Thymus (tissue), 11 donors: ENCODE measurements around the gene DCTN2. TPM values are rescaled to one million over a fixed set of nuclear protein-coding genes. Genes with fewer than 3 reads are reported as not detected.
"Not testable (repeated sequence)": the region's sequence is repeated elsewhere in the genome, so short reads cannot be mapped to it uniquely, and the experiment has no call there.

Experiments
- DNase-seq, 9 donors: peaks; one replicate each; pipeline ENCODE4 v3.0.0-alpha.2; 2013; ENCODE audit warnings: low spot score in 9 of 9, low read depth in 6 of 9, missing footprints in 1 of 9
- H3K27ac ChIP-seq, 2 donors: one replicate each; pipeline ENCODE4 v1.5.1; 2013; ENCODE audit warnings: control low read depth in 1 of 2, low read depth in 1 of 2, low read length in 1 of 2, mild to moderate bottlenecking in 1 of 2, moderate library complexity in 1 of 2
- H3K27me3 ChIP-seq, 2 donors: one replicate each; pipeline ENCODE4 v1.5.1; 2013; ENCODE audit warnings: low read length in 1 of 2; ENCODE audit not compliant: control insufficient read depth in 2 of 2, insufficient read depth in 1 of 2
- H3K36me3 ChIP-seq, 2 donors: one replicate each; pipeline ENCODE4 v1.5.1; 2013; ENCODE audit warnings: low read length in 1 of 2, mild to moderate bottlenecking in 1 of 2, moderate library complexity in 1 of 2; ENCODE audit not compliant: control insufficient read depth in 2 of 2, insufficient read depth in 2 of 2
- H3K4me1 ChIP-seq, 2 donors: one replicate each; pipeline ENCODE4 v1.5.1; 2013; ENCODE audit warnings: low read length in 2 of 2; ENCODE audit not compliant: control insufficient read depth in 2 of 2, insufficient read depth in 2 of 2
- H3K4me3 ChIP-seq, 2 donors: one replicate each; pipeline ENCODE4 v1.5.1; 2013; ENCODE audit warnings: low read length in 2 of 2, control low read depth in 1 of 2, mild to moderate bottlenecking in 1 of 2
- H3K9me3 ChIP-seq, 2 donors: one replicate each; pipeline ENCODE4 v1.5.1; 2013; ENCODE audit warnings: low read length in 1 of 2, mild to moderate bottlenecking in 1 of 2; ENCODE audit not compliant: control insufficient read depth in 2 of 2, insufficient read depth in 1 of 2
- WGBS: extraction: QIAGEN DNeasy Blood & Tissue Kit; methylation state at CpG from one replicate; pipeline ENCODE4 v1.1.7; 2013; 5-methylcytosine and 5-hydroxymethylcytosine counted together
- polyA plus RNA-seq: library from polyadenylated mRNA; stranded (reverse); fragments of 200-250 nt; gene quantifications from one replicate; pipeline ENCODE4 v1.2.3, GENCODE V29; 2013
- total RNA-seq: library from RNA; stranded (reverse); fragments of 120-200 nt; gene quantifications from one replicate; pipeline ENCODE4 v1.2.4, GENCODE V29; 2013
- donor health status: healthy.

DCTN2 gene
- total and polyA plus RNA-seq, 2 donors, result 56.4 to 79.7 TPM

GRCh38 chr12:57497223-57498131, 49.5 kb downstream of the DCTN2 start:
- Histone ChIP-seq H3K9me3 (no peaks in the 10 kb centered on the region), H3K36me3 (peaks cover 48 to 66% of the 10 kb centered on the region in 2 donors), H3K4me3 (no peak overlapping the region), H3K27ac (no peak overlapping the region), H3K27me3 (no peaks in the 10 kb centered on the region), H3K4me1 (no peaks in the 10 kb centered on the region)
- DNase-seq, result no peak
- WGBS, result 97% methylated on average over 12 of the region's 12 CpGs

DNA sequence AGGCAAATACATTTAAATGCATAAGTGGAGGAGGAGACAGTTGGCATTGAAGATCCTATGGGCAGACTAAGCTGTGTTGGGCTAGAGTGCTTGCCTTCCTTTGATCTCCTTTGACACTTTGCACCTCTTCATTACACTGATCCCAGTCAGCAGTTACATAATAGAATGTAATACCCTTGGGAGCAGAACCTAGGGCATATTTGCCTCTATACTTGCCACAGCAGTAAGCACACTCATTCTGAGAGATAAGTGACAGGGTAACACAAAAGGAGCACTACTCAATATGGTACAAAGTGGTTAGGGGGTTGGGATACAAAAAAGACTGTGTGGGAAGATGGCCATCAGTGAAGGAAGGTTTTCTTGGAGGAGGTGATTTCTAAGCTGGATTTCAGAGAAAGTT, 50.2 kb downstream of the DCTN2 start:
- Histone ChIP-seq H3K27me3 (no peaks in the 10 kb centered on the region), H3K27ac (no peak overlapping the region), H3K36me3 (peaks cover 47 to 62% of the 10 kb centered on the region in 2 donors), H3K9me3 (no peaks in the 10 kb centered on the region), H3K4me1 (no peaks in the 10 kb centered on the region), H3K4me3 (no peak overlapping the region)
- DNase-seq, result no peak

GRCh38 chr12:57495051-57495701, 51.8 kb downstream of the DCTN2 start:
- WGBS, result over 99% methylated on average over 45 of the region's 48 CpGs
- H3K27me3 ChIP-seq, H3K9me3 ChIP-seq, DNase-seq, H3K27ac ChIP-seq, H3K4me3 ChIP-seq, H3K4me1 ChIP-seq: not testable (repeated sequence)
- H3K36me3 ChIP-seq, result peaks cover 54 to 61% of the 10 kb centered on the region in 2 donors

DNA sequence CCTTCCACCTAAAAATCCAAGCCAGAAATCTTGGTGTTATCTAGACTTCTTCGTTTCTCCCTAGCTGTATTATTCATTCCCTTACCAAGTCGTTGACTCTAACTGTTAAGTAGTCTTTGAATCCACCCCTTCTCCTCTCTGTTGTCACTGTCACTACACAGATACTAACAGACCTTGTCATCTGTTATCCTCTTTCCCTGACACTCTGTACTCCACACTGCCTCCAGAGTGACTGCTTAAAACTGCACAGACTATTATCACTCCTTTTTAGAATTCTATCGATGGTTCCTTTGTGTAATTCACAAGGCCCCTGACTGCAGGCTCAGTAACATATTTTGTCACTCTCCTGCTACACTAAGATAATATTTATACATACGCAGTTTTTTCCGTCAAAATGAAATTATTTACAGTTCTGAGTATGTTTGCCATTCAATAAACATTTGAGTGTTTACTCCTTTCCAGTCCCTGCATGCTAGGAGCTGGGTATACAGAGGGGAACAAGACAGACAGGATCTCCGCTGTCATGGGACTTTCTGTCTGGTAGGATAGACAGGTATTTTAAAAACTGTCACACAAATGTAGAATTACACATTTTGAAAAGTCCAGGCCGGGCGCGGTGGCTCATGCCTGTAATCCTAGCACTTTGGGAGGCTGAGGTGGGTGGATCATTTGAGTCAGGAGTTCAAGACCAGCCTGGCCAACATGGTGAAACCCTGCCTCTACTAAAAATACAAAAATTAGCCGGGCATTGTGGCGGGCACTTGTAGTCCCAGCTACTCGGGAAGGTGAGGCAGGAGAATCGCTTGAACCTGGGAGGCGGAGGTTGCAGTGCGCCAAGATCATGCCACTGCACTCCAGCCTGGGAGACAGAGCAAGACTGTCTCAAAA, 55.4 kb downstream of the DCTN2 start:
- DNase-seq, result peak in 1 of 9 donors; percentile 14
- no peaks in the 10 kb centered on the region for H3K9me3 ChIP-seq
- H3K27me3 ChIP-seq, result no peaks in the 10 kb centered on the region
- peaks cover 42 to 46% of the 10 kb centered on the region in 2 donors for H3K36me3 ChIP-seq
- H3K27ac ChIP-seq, result no peak overlapping the region
- WGBS, result 96% methylated on average over 15 of the region's 15 CpGs
- H3K4me1 ChIP-seq, result peaks cover 8 to 17% of the 10 kb centered on the region in 2 donors
- no peak overlapping the region for H3K4me3 ChIP-seq

DNA sequence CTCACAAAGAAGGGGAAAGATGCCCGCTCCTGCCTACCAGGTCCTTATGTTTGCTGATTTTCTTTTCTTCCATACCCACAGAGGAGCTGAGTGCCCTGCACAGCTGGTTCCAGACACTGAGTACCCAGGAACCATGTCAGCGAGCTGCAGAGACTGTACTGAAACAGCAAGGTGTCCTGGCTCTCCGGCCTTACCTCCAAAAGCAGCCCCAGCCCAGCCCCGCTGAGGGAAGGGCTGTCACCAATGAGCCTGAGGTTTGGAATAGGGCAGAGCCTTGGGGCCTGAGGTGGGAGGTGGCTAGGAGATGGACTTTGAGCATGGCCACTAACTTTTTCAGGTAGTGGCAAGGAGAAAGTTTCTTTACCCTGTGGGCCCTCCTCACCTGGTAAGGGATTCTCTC, 56.9 kb downstream of the DCTN2 start:
- Histone ChIP-seq H3K36me3 (peaks cover 38 to 39% of the 10 kb centered on the region in 2 donors), H3K27me3 (no peaks in the 10 kb centered on the region), H3K27ac (no peak overlapping the region), H3K9me3 (no peaks in the 10 kb centered on the region), H3K4me1 (peaks cover 8 to 17% of the 10 kb centered on the region in 2 donors), H3K4me3 (no peak overlapping the region)
- 97% methylated on average over 4 of the region's 4 CpGs for WGBS
- no peak for DNase-seq

DNA sequence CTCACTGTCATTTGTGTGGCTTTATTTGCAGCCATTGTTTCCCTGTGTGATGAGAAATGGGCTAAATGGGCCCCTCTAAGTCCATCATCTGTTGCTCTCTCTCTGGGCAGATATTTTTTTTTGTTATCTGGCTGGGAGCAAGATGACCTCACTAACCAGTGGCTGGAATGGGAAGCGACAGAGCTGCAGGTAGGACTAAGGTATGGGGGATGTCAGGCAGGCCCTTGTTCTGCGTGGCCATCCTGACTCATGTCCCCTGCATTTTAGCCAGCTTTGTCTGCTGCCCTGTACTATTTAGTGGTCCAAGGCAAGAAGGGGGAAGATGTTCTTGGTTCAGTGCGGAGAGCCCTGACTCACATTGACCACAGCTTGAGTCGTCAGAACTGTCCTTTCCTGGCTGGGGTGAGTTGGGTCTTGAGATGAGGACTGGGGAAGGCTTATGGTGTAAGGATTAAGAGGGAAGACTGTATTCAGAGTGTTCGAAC, 57.8 kb downstream of the DCTN2 start:
- H3K4me3 ChIP-seq, result peak overlapping the region in 1 of 2 donors; percentile 96
- WGBS, result 96% methylated on average over 5 of the region's 5 CpGs
- no peak for DNase-seq

GRCh38 chr12:57488402-57489156, 58.4 kb downstream of the DCTN2 start:
- no peaks in the 10 kb centered on the region for H3K9me3 ChIP-seq
- WGBS, result 41% methylated on average over 11 of the region's 11 CpGs
- peak in 1 of 9 donors; percentile 23 for DNase-seq
- no peaks in the 10 kb centered on the region for H3K27me3 ChIP-seq
- peak overlapping the region; percentile 26 to 79 for H3K27ac ChIP-seq
- H3K4me3 ChIP-seq, result peak overlapping the region; percentile 64 to 96
- H3K36me3 ChIP-seq, result peaks cover 35 to 37% of the 10 kb centered on the region in 2 donors
- peaks cover 8 to 17% of the 10 kb centered on the region in 2 donors for H3K4me1 ChIP-seq

More for the DNA sequence above, 57.8 kb downstream of the DCTN2 start:
- Histone ChIP-seq H3K4me1 (peaks cover 8 to 17% of the 10 kb centered on the region in 2 donors), H3K36me3 (peaks cover 35 to 39% of the 10 kb centered on the region in 2 donors), H3K27ac (no peak overlapping the region), H3K9me3 (no peaks in the 10 kb centered on the region), H3K27me3 (no peaks in the 10 kb centered on the region)
